HS-5 (cell line): ENCODE results near the gene OVOL3.
"Not testable (repeated sequence)": the region's sequence is repeated elsewhere in the genome, so short reads cannot be mapped to it uniquely, and the experiment has no call there.

Source experiments
- DNase-seq: peaks from one replicate; pipeline ENCODE4 v3.0.0-alpha.2; 2012; ENCODE audit warnings: low read depth

The OVOL3 gene

DNA sequence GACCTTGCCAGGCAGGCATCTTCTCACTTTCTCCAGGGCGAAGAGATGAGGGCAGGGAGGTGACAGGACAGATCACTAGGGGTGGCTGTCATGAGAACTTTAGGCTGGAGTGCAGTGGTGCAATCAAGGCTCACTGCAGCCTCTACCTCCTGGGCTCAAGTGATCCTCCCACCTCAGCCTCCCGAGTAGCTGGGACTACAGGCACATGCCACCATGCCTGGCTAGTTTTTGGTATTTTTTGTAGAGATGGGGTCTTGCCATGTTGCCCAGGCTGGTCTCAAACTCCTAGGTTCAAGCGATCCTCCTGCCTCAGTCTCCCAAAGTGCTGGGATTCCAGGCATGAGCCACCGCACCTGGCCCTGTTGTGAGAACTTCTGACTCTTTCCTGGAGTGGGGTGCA, 23.9 kb downstream of the OVOL3 start:
- DNase-seq = not testable (repeated sequence)

DNA sequence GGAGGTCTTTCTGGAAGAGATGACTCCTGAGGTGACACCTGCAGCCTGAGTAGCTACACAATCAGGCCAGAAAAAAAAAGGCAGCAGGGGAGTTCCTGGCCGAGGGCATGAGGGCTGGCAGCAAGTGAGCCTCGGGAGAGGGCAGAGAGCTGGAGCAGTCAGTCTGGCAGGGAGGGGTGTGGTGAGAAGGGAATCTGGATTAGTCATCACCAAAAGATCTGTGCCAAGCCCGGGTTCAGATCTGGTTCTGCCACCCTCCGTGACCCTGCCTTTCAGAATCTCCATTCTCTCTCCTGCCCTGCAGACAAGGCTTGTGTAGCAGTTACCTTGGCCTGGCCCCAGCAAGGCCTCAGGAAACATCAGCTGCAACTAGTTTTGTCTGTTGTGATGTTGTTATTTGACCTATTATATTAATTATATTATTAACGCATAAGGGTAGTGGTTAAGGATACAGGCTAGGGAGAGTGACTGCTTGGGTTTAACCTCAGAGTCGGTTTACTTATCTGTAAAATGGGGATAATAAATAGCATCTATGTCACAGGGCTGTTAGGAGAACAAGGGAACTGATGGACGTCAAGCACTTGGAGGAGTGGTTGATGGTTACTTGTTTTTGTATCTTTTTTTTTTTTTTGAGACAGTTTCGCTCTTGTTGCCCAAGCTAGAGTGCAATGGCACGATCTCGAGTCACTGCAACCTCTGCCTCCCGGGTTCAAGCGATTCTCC, 26.2 kb downstream of the OVOL3 start:
- DNase-seq = no peak

DNA sequence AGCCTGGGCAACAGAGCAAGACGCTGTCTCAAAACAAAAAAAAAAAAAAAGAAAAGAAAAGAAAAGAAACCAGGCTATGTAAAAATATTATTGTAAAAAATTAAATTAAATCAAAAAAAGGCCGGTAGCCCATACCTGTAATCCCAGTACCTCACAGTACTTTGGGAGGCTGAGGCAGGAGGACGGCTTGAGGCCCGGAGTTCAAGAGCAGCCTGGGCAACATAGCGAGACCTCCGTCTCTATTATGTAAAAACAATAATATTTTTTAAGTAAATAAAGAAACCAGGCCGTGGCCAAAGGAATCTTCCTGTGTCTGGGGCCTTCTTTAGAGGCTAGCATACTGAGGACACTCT, 28.2 kb downstream of the OVOL3 start:
- DNase-seq = no peak

DNA sequence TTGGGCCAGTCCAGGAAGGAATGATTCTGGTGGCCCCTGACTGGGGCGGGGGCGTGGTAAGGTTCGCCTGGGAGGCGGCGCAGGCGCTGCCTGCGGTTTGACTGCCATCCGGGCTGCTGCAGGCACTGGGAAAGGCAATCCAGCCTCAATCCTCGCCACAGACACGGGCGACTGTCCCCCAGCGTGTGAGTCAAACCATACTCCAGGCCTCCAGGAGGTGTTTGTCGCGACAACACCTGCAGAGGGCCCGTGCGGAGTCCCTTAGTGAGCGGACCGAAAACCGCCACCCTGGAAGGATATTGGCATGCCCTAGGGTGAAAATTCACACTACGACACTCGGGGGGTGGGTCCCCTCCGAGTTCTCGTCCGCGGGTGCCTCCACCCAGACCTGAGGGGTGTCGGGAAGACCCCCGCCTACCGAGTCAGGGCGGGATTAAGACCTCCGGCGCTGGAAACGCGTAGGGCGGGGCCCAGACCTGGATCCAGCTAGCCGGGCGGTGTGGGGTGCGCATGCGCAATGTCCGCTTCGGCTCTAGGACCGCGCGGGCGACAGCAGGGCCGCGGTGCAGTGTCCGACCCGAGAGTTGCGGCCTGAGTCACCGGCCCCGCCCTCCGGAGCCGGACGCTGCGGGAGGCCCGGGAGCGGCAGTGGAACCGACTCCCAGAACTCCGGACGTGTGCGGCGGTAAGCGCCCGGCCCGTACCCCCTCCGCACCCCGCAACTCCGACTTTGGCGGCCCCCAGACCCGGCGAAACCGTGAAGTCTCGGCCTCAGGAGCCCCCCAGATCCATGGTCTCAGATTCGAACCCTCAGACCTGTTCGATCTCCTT, 28.7 kb downstream of the OVOL3 start, which contains the start of gene CAPNS1:
CAPNS1 (plus strand) TSS at position 594 of the 831 bp plus-strand sequence. CDS start 946 bp downstream, outside the sequence.
- DNase-seq = peak; percentile 77

DNA sequence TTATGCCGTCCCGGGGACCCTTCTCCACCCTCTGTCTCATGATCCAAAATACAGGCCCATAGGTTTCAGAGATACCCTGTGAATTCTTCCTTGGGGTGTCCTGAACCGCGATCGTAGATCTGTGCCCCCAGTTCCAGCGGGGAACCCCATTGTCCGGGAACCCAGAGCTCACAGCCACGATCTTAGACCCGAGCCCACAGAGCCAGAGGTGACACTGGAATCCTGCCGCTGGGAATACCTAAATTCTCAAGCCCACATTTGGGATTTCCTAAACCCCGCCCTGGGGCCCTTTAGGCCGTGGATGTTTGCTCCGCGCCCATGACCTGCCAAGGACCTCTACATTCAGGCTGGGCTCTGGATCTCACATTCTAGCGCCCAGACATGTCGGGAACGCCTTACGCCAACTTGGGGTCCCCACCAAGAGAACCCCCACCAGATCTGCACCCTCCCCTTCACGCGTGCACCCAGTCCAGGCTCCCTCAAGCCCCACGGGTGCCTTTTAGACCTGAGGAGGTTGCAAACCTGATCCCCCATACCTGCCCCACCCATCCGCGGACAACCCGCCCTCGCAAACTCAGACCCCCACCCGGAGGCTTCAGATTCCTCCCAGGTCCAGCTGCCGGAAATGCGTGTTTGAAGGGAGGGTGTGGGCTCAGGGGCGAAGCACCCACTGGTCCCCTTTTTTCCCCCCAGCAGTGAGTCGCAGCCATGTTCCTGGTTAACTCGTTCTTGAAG, 29.5 kb downstream of the OVOL3 start:
- DNase-seq = no peak

DNA sequence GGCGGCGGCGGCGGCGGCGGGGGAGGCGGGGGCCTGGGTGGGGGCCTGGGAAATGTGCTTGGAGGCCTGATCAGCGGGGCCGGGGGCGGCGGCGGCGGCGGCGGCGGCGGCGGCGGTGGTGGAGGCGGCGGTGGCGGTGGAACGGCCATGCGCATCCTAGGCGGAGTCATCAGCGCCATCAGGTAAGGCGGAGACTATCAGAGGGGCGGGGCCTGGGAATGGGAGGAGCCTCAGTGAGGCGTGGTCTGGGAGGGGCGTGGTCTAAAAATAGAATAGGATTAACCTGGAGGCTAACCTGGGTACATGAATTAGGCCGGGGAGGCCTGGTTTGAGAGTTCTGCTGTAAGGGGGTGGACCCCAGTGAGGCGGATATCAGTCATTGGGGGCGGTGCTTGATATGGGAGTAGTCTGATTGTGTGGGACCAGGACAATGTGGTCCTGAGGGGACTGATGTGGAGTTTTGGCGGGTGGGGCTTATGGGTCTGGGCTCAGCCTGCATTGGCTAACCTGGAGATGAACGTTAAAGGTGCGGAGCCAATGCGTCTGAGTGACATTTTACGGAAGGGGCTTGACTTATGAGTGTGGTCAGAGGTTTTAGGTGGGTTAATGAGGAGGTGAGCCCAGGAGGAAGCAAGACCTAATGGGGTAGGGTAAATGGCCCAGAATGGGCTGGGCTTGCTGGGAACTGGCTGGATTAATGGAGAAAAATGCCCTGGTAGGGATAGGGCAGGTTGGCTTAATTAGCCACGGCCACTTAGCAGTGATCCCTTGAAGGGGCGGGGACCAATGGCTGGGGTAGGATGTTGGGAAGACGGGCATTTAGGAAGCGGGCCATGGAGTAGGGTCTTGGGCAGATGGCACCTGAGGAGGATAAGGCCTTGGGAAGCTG, 30.3 kb downstream of the OVOL3 start:
- DNase-seq = peak; percentile 60

DNA sequence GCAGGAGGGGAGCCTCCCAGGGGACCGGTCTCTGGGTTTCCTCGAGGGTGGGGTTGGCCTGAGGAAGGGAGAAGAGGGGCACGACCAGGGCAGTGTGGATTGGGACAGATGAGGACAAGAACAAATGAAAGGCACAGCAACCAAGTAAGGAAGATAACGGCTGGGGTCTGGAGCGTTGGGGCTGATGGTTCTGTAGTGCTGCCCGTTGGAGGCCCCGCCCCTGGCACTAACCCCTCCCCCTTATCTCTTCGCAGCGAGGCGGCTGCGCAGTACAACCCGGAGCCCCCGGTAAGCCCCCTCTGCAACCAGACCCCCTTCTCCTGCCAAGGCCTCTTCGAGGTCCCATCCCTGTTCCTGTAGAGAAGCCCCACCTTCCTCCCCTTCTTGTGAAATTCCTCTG, 31.1 kb downstream of the OVOL3 start:
- no peak for DNase-seq

DNA sequence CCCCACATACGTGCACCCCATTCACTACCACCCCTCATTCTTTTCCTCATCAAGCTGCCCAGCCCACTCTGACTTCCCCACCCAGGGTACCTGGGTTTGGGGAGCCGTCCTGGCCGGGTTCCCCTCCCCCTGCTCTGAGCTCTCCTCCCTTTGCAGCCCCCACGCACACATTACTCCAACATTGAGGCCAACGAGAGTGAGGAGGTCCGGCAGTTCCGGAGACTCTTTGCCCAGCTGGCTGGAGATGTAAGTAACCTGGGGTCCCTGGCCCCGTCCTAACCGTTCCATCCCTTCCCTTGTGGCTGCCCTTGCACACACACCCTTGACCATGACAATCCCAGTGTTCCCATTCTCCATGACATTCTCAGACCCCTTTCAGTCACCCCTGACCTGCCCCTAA, 31.6 kb downstream of the OVOL3 start:
- DNase-seq = no peak

DNA sequence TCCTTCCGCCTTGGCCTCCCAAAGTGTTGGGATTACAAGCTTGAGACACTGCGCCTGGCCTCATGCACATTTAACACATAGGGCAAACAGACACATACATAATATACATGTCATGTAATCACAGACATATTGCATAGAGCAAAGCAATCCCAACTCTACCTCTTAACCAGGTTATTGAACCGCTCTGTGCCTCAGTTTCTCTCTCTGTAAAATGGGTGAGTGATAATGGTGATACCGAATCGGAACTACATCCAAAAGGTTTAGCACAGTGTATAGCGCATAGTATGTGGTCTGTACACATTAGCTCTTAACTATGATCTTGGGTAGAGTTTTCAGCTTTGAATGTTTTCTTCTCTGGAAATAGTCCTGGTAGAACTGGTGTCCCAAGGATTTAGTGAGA, 33.7 kb downstream of the OVOL3 start:
- DNase-seq = no peak

DNA sequence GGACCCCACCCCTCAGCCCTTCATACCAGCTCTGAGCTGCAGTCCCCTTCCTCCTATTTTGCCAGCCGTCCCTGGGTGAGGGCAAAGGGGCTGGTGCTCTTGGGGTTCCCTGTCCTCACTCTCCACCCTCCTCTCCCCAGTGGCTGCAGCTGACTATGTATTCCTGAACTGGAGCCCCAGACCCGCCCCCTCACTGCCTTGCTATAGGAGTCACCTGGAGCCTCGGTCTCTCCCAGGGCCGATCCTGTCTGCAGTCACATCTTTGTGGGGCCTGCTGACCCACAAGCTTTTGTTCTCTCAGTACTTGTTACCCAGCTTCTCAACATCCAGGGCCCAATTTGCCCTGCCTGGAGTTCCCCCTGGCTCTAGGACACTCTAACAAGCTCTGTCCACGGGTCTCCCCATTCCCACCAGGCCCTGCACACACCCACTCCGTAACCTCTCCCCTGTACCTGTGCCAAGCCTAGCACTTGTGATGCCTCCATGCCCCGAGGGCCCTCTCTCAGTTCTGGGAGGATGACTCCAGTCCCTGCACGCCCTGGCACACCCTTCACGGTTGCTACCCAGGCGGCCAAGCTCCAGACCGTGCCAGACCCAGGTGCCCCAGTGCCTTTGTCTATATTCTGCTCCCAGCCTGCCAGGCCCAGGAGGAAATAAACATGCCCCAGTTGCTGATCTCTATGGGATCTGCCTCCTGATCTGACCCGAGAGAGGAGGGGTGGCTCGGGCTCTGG, 38.9 kb downstream of the OVOL3 start:
- no peak for DNase-seq

DNA sequence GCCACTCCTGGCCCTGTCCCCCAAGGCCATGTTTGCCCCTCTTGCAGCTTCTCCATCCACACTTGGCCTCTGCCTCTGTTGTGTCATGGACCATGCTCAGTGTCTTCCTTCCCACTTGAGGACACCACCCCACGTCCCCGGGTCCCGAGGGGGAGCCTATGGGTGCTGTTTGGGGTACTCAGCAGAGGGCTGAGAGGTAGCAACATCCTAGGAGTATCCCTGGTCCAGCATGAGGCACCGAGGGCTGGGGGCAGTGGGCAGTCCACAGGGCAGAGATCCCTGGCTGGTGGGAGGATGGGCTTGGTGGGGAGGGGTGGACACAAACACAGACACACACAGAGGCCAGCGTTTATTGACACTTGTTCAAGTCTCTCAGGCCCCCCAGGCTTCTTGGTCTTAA, 39.6 kb downstream of the OVOL3 start:
- DNase-seq = no peak

DNA sequence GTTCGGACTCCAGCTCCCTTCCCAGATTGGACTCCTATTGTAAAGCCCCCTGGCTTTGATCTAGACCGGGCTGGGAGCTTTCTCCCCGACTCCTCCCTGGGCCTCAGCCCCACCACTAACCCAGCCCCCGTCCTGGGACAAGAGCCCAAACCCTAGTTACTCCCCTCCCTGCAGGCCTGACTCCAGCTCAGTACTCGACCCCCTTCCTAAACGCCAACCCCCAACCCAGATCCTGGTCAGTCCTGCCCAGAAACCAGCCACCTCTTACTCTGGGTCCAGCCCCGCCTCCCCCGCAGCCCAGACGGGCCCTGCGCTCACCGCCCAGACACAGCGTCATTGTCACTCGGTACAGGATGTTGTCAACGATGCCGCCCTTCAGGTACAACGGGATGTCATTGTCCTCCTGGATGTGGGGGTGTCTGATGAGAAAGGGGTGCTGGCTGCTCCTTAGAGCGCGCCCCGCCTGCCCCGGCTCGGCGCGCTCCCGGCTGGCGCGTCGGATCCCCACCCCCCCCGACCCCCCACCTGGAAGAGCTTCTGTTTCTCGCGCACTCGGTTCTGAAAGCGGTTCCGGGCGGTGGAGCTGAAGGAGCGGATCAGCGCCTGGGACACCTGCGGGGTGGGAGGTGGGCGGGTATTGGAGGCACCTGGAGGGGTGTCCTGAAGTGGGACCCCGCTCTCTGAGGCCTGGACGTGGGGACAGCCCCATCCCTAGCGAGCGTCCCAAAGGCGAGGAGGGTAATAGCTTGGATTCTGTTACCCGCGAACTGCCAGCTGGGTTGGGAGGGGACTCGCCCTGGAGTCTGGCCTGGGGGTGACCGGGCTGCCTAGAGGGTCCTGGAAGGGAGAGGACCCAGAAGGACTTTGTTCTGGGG, 40.4 kb downstream of the OVOL3 start:
- no peak for DNase-seq

DNA sequence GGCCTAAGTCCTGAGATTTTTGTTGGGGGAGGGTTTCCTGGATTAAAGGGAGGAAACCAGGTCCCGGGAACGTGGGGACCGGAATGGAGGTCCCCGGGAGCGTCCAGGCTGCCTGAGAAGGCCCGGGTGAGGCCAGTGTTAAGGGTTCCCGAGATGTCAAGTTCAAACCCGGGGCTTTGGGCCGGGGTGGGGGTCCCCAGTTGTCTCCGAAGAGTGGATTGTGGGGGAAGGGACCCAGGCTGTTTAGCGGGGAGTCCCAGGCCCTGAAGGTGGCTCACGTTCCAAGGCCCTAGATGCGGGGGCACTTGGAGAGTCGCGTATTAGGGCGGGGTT, 41.0 kb downstream of the OVOL3 start:
- DNase-seq = no peak

DNA sequence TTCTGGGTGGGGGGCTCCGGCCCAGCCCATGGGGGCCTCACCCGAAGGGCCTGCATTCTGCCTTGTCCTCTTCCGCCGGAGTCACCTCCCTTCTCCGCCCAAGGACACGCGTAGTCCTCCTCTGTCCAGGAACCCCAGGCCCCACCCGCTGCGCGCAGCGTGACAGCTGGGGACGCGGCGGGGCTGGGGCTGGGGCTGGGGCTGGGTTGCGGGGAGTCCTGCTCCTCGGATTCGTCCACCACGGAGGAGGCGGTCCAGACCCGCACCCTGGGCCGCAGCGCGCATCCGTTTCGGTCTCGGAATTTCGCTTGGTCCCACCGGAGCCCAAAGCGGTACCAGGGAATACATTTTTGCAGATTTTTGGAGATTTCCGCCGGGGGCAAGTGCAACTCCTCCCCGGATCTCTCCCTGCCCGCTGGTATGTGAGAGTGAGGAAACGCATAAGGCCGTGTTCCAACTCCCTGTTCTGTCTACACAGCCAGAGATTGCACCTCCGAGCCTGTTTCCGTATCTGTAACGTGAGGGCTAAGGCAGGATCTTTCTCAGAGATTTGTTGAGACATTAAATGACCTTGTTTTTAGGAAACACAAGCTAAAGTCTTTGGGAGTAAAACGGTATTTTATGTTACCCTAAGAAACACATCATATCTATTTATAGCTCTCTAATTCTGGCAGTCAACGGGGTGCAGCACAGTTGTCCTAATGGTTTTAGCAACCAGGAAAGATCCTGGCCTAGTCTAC, 41.6 kb downstream of the OVOL3 start, which contains the start of gene COX7A1:
COX7A1 (minus strand) TSS at position 96 of the 740 bp plus-strand sequence; CDS start at position 56, 40 bp downstream.
- no peak for DNase-seq

DNA sequence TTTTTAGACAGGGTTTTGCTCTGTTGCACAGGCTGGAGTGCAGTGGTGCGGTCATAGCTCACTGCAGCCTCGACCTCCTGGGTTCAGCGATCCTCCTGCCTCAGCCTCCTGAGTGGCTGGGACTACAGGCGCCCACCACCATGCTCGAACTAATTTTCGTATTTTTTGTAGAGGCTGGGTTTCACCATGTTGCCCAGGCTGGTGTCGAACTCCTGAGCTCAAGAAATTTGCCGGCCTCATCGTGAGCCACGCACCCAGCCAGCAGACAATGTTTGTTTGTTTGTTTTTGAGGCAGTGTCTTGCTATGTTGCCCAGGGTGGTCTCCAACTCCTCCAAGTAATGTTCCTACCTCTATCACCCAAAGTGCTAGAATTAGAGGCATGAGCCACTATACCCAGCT, 42.2 kb downstream of the OVOL3 start:
- DNase-seq = no peak

DNA sequence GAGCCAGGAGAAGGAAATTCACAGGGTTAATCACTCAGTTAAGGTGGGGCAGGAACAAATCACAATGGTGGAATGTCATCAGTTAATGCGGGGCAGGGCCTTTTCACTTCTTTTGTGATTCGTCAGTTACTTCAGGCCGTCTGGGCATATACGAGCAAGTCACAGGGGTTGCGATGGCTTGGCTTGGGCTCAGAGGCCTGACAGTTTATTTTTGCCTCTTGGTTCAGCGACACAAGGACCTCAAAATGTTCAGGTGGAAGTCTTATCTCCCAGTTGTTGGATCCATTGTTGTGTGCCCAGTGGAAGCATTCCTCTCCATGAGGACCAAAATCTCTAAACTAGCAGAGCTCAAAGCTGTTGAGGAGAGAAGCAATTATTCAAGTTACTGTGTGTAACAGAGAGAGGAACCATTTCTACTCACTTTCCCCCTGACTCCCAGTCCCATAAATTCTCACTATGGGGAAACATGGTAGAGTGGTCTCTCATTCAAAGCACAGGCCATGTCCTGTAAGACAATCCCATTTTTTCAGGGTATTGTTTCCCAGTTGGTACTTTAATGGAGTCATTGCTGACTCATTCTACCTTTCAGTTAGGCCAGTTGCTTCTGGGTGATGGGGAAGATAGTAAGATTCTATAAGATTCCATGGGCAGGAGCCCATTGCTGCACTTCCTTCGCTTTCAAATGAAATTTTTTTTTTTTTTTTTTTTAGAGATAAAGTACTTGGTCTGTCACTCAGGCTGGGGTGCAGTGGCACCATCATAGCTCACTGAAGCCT, 50.1 kb downstream of the OVOL3 start:
- no peak for DNase-seq
